K562 (cell line): Measurements from ENCODE around the gene SLC5A10. TPM values are rescaled to one million over a fixed set of nuclear protein-coding genes. Genes with fewer than 3 reads are reported as not detected.

ENCODE experiments used
- ATAC-seq: fragments of 200-7000 bp; cut with Tn5 transposase; 3 replicates; pipeline ENCODE4 v1.9.1; 2020; ENCODE audit warnings: moderate library complexity
- BruUV-seq: library from RNA; stranded (reverse); fragments of 400-500 nt; replicated peaks from 2 replicates; lab custom pipeline; 2021; lab: Mats Ljungman, UMichigan
- CTCF ChIA-PET: fragments of 300-600 bp; formaldehyde crosslinking; extraction: SDS; loops from one replicate; lab custom pipeline; 2021; ENCODE audit warnings: low intra/inter-chr PET ratio; lab: Yijun Ruan, JAX
- POLR2A ChIA-PET: fragments of 300-600, 350-650 bp; sonication (Branson Sonifier 250); formaldehyde crosslinking; extraction: SDS; loops from one replicate; lab custom pipeline; 2021; ENCODE audit warnings: antibody characterized with exemption, inconsistent platforms; lab: Yijun Ruan, JAX
- DNase-seq, 4 experiments: peaks; one replicate each; pipeline versions ENCODE4 v3.0.0 to v3.0.0-alpha.2; 2011 to 2018; ENCODE audit warnings: low spot score in 3 of 4, mixed read lengths in 3 of 4; ENCODE audit errors: extremely low read depth in 1 of 4
- FAIRE-seq: peaks from 2 replicates; lab custom pipeline; 2011; peaks lifted over from hg19 to GRCh38; lab: Jason Lieb, UNC
- H2AFZ ChIP-seq: 2 replicates; pipeline ENCODE4 v1.6.0; 2011; ENCODE audit warnings: low read depth, low read length, control low read depth, inconsistent platforms
- H3K27ac ChIP-seq: fragments of 200-600 bp; 3 replicates; pipeline ENCODE4 v1.8.0; 2011; ENCODE audit warnings: low read depth, mild to moderate bottlenecking, control low read depth, inconsistent platforms, low read length, moderate library complexity, mixed read lengths; ENCODE audit errors: extremely low read depth
- H3K27me3 ChIP-seq, 2 experiments: fragments of 300-600 bp in 1 of 2; 2 replicates in 1 of 2; 3 replicates in 1 of 2; pipeline versions ENCODE4 v1.6.0 to v1.8.0; 2011; ENCODE audit warnings: inconsistent platforms in 2 of 2, low read length in 2 of 2, mild to moderate bottlenecking in 1 of 2, mixed read lengths in 1 of 2, moderate library complexity in 1 of 2; ENCODE audit not compliant: control insufficient read depth in 2 of 2, insufficient read depth in 2 of 2
- H3K36me3 ChIP-seq: fragments of 300-600 bp; 3 replicates; pipeline ENCODE4 v1.8.0; 2011; ENCODE audit warnings: mild to moderate bottlenecking, low read length, inconsistent platforms; ENCODE audit not compliant: control insufficient read depth, insufficient read depth
- H3K4me1 ChIP-seq, 2 experiments: fragments of 200-600 bp in 1 of 2; replicated peaks in 1 of 2; 2 replicates in 1 of 2; 3 replicates in 1 of 2; pipeline versions ENCODE4 v1.5.1 to v1.8.0; 2011; ENCODE audit warnings: inconsistent platforms in 2 of 2, low read length in 2 of 2, mild to moderate bottlenecking in 1 of 2, mixed read lengths in 1 of 2, moderate library complexity in 1 of 2; ENCODE audit not compliant: control insufficient read depth in 2 of 2, insufficient read depth in 2 of 2
- H3K4me2 ChIP-seq: 2 replicates; pipeline ENCODE4 v1.6.1; 2011; ENCODE audit warnings: low read length, control low read depth, inconsistent platforms, mixed read lengths; ENCODE audit not compliant: insufficient read depth
- H3K4me3 ChIP-seq: fragments of 200-600 bp; sonication (generic), shearing (Covaris generic); 2 replicates; pipeline ENCODE4 v1.5.1; 2016; ENCODE audit warnings: control low read depth, inconsistent platforms
- H3K79me2 ChIP-seq: fragments of 200-600 bp; 3 replicates; pipeline ENCODE4 v1.8.0; 2011; ENCODE audit warnings: low read length, inconsistent platforms; ENCODE audit not compliant: control insufficient read depth, insufficient read depth
- H3K9ac ChIP-seq, 2 experiments: 2 replicates each; pipeline versions ENCODE4 v1.6.0 to v1.6.1; 2011; ENCODE audit warnings: low read depth in 2 of 2, low read length in 2 of 2, control low read depth in 1 of 2, inconsistent platforms in 1 of 2, mild to moderate bottlenecking in 1 of 2, mixed read lengths in 1 of 2; ENCODE audit not compliant: insufficient read depth in 1 of 2
- H3K9me1 ChIP-seq: one replicate; pipeline ENCODE4 v1.6.0; 2011; ENCODE audit warnings: inconsistent platforms, mild to moderate bottlenecking, low read length, moderate library complexity; ENCODE audit not compliant: control insufficient read depth, insufficient read depth
- H3K9me3 ChIP-seq: replicated peaks from 2 replicates; pipeline ENCODE4 v1.5.1; 2011; ENCODE audit warnings: low read depth, low read length, inconsistent platforms; ENCODE audit not compliant: control insufficient read depth, insufficient read depth
- H4K20me1 ChIP-seq: replicated peaks from 2 replicates; pipeline ENCODE4 v1.6.1; 2011; ENCODE audit warnings: low read length, inconsistent platforms, mixed read lengths; ENCODE audit not compliant: control insufficient read depth, insufficient read depth
- CBFA2T3 ChIP-seq: fragments of 450-650 bp; IDR thresholded peaks from 2 replicates; pipeline ENCODE4 v1.6.1; 2017
- EGR1 ChIP-seq: fragments of 450-650 bp; conservative IDR thresholded peaks from 2 replicates; pipeline ENCODE4 v1.6.1; 2017; ENCODE audit warnings: mild to moderate bottlenecking
- GABPA ChIP-seq: fragments of 200-800 bp; sonication (Bioruptor generic); conservative IDR thresholded peaks from 2 replicates; pipeline ENCODE4 v1.6.1; 2016; ENCODE audit warnings: low read depth, missing genetic modification characterization, missing compliant biosample characterization
- KDM4B ChIP-seq, 2 experiments: fragments of 450-650 bp in 1 of 2; sonication (generic) in 1 of 2; IDR thresholded peaks; 2 replicates each; pipeline ENCODE4 v1.6.1; 2016 to 2017; ENCODE audit warnings: borderline replicate concordance in 2 of 2, antibody characterized with exemption in 1 of 2, low read depth in 1 of 2, mild to moderate bottlenecking in 1 of 2
- MYBL2 ChIP-seq, 2 experiments: fragments of 450-650 bp in 1 of 2; sonication (generic) in 1 of 2; formaldehyde crosslinking in 1 of 2; IDR thresholded peaks; 2 replicates each; pipeline versions ENCODE4 v1.6.1 to v1.8.1; 2017 to 2022; ENCODE audit warnings: borderline replicate concordance in 1 of 2, inconsistent platforms in 1 of 2, low read depth in 1 of 2, mild to moderate bottlenecking in 1 of 2, missing genetic modification reagents in 1 of 2, moderate library complexity in 1 of 2
- NEUROD1 ChIP-seq: fragments of 150-350 bp; IDR thresholded peaks from 2 replicates; pipeline ENCODE4 v1.6.1; 2014; ENCODE audit warnings: borderline replicate concordance, low read length, low read depth; ENCODE audit not compliant: partially characterized antibody
- NFIC ChIP-seq: fragments of 450-650 bp; IDR thresholded peaks from 2 replicates; pipeline ENCODE4 v1.6.1; 2017; ENCODE audit warnings: mild to moderate bottlenecking, inconsistent platforms
- NFIX ChIP-seq: fragments of 250-450 bp; sonication (Bioruptor Pico); IDR thresholded peaks from 2 replicates; pipeline ENCODE4 v1.4.0; 2020; ENCODE audit warnings: low read depth, mild to moderate bottlenecking, moderate library complexity
- RFX7 ChIP-seq: fragments of 250-450 bp; sonication (Bioruptor Pico); IDR thresholded peaks from 2 replicates; pipeline ENCODE4 v1.5.1; 2021; ENCODE audit warnings: mild to moderate bottlenecking
- VEZF1 ChIP-seq: fragments of 200-800 bp; sonication (Bioruptor generic); IDR thresholded peaks from 2 replicates; pipeline ENCODE4 v1.6.1; 2017; ENCODE audit warnings: missing genetic modification characterization, missing compliant biosample characterization
- ZBTB7A ChIP-seq: IDR thresholded peaks from 2 replicates; pipeline ENCODE4 v1.6.1; 2011; ENCODE audit warnings: low read depth, mild to moderate bottlenecking, low read length, moderate library complexity, borderline replicate concordance; ENCODE audit not compliant: control insufficient read depth
- ZNF174 ChIP-seq: fragments of 250-450 bp; sonication (Bioruptor Pico); IDR thresholded peaks from 2 replicates; pipeline ENCODE4 v1.4.0; 2020; ENCODE audit warnings: mild to moderate bottlenecking
- ZNF780A ChIP-seq: fragments of 250-450 bp; sonication (Bioruptor Pico); IDR thresholded peaks from 2 replicates; pipeline ENCODE4 v1.5.0; 2021; ENCODE audit warnings: mild to moderate bottlenecking
- WGBS: fragments of 100-300 bp; shearing (Covaris generic); methylation state at CpG from one replicate; pipeline ENCODE4 v1.1.6; 2016; ENCODE audit warnings: low coverage, mixed read lengths; ENCODE audit not compliant: insufficient coverage; ENCODE audit errors: missing lambda C conversion rate; 5-methylcytosine and 5-hydroxymethylcytosine counted together
- in situ Hi-C: fragments of 300-500 bp; cut with MboI; formaldehyde crosslinking; loops from 4 replicates; pipeline ENCODE4 v1.15.0; 2018; ENCODE audit warnings: inconsistent platforms, mixed read lengths
- intact Hi-C: fragments of 100-400 bp; cut with micrococcal nuclease; formaldehyde crosslinking; loops from 2 replicates; pipeline ENCODE4 v1.14.2; 2022
- polyA plus RNA-seq, 8 experiments: library from polyadenylated mRNA; depleted of rRNA in 4 of 8; stranded (reverse) in 5 of 8; unstranded in 3 of 8; fragments of >200 nt; fragmentation: Nextera tagmentation in 2 of 8; fragmentation: Illumina TruSeq in 1 of 8; extraction: Ambion mirVana in 2 of 8; extraction: Trizol in 1 of 8; gene quantifications; 2 replicates each; pipeline versions ENCODE4 v1.2.1 to v1.2.3, GENCODE V29; 2011 to 2014; ENCODE audit warnings: inconsistent platforms in 1 of 8, missing spikeins in 1 of 8
- total RNA-seq, 7 experiments: library from RNA; depleted of rRNA in 6 of 7; stranded (reverse); fragments of >200 nt in 6 of 7; fragmentation: Illumina TruSeq in 2 of 7; extraction: Trizol in 2 of 7; gene quantifications; 2 replicates each; pipeline versions ENCODE4 v1.2.1 to v1.2.3, GENCODE V29; 2011 to 2021; ENCODE audit warnings: low replicate concordance in 1 of 7
- TF ChIP-seq, protein P1 (sequence below): IDR thresholded peaks from 2 replicates; pipeline ENCODE4 v1.6.1; 2011; ENCODE audit warnings: borderline replicate concordance, low read depth, mild to moderate bottlenecking, moderate library complexity, low read length; ENCODE audit not compliant: insufficient read depth, poor library complexity, severe bottlenecking

The SLC5A10 gene
- total and polyA plus RNA-seq, 9 of the 15 experiments (the other 6 are each of a cell fraction or from before 2014, with no cell fraction given), result 0.03 to 0.09 (median 0.03) TPM; not detected in 5

- CTCF ChIA-PET, result no interaction called here
- H2AFZ ChIP-seq, result peak overlapping the region; percentile 24; the same call in 1 of the 2 replicates
- no peaks in the 10 kb centered on the region for H3K9me1 ChIP-seq
- WGBS, result 14% methylated on average over 12 of the region's 27 CpGs
- no TSS peak for BruUV-seq
- ATAC-seq (peak; percentile 23; the same call in 1 of the 3 replicates), DNase-seq (peak; percentile 42 to 83 (median 66)), FAIRE-seq (no peak)
- POLR2A ChIA-PET, result no interaction called here
- H3K79me2 ChIP-seq, result no peaks in the 10 kb centered on the region
- H3K9me3 ChIP-seq, result no peaks in the 10 kb centered on the region
- H3K36me3 ChIP-seq, result no peaks in the 10 kb centered on the region
- intact Hi-C loops, result no loop called here
- H4K20me1 ChIP-seq, result no peaks in the 10 kb centered on the region
- peaks cover 9 to 47% of the 10 kb centered on the region in 2 experiments; a peak in 4 of 5 replicates for H3K4me1 ChIP-seq
- no peaks in the 10 kb centered on the region for H3K27me3 ChIP-seq
- no peak overlapping the region for H3K4me2 ChIP-seq
- H3K4me3 ChIP-seq, result no peak overlapping the region
- in situ Hi-C loops, result loop anchor here (5.0 kb wide), 1 partner anchor 42 kb away; no protein-coding TSS in a partner anchor
- H3K27ac ChIP-seq, result no peak overlapping the region
- H3K9ac ChIP-seq, result peak overlapping the region in 1 of 2 experiments; percentile 68; a peak in 2 of 4 replicates
- TF ChIP-seq ZNF174 (CRISPR knock-in tag) (no peak), MYBL2 (IDR thresholded peaks at IDR 0.05; ENCODE audit: low read depth) (no peak), MYBL2 (CRISPR knock-in tag; IDR thresholded peaks at IDR 0.05; ENCODE audit: borderline replicate concordance) (no peak), VEZF1 (CRISPR knock-in tag) (0 out of 2 replicates have a peak, but pooled peaks have one; percentile 16), ZNF780A (CRISPR knock-in tag) (no peak), GABPA (tag) (no peak), CBFA2T3 (0 out of 2 replicates have a peak, but pooled peaks have one; percentile 36), EGR1 (0 out of 2 replicates have a peak, but pooled peaks have one; percentile 29), NFIC (peak; percentile 97), NFIX (CRISPR knock-in tag) (0 out of 2 replicates have a peak, but pooled peaks have one; percentile 28), RFX7 (CRISPR knock-in tag) (no peak), ZBTB7A (peak; percentile 52), KDM4B (IDR thresholded peaks at IDR 0.05; ENCODE audit: borderline replicate concordance in 2 of 2, low read depth in 1 of 2) (no peak), NEUROD1 (no peak)
- TF ChIP-seq, protein P1, sequence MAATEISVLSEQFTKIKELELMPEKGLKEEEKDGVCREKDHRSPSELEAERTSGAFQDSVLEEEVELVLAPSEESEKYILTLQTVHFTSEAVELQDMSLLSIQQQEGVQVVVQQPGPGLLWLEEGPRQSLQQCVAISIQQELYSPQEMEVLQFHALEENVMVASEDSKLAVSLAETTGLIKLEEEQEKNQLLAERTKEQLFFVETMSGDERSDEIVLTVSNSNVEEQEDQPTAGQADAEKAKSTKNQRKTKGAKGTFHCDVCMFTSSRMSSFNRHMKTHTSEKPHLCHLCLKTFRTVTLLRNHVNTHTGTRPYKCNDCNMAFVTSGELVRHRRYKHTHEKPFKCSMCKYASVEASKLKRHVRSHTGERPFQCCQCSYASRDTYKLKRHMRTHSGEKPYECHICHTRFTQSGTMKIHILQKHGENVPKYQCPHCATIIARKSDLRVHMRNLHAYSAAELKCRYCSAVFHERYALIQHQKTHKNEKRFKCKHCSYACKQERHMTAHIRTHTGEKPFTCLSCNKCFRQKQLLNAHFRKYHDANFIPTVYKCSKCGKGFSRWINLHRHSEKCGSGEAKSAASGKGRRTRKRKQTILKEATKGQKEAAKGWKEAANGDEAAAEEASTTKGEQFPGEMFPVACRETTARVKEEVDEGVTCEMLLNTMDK, result no peak
These were observed 67.3 kb downstream of the SLC5A10 start for GRCh38 chr17:19019041-19019941.
